HCT116 (cell line): Measurements from ENCODE around the gene MYADML2. TPM values are rescaled to one million over a fixed set of nuclear protein-coding genes. Genes with fewer than 3 reads are reported as not detected.

Source experiments
- ATAC-seq: fragments of 200-7000 bp; cut with Tn5 transposase; 2 replicates; pipeline ENCODE4 v1.9.1; 2020; ENCODE audit warnings: mild to moderate bottlenecking, moderate library complexity
- BruUV-seq: library from RNA; stranded (reverse); fragments of 400-500 nt; replicated peaks from 2 replicates; lab custom pipeline; 2021; lab: Mats Ljungman, UMichigan
- CTCF ChIA-PET: fragments of 300-600 bp; sonication (Branson Sonifier 250); formaldehyde crosslinking; loops from one replicate; lab custom pipeline; 2021; ENCODE audit warnings: antibody characterized with exemption; lab: Charles Lee
- POLR2A ChIA-PET: fragments of 300-600, 350-600 bp; sonication (Branson Sonifier 250); formaldehyde crosslinking; loops from one replicate; lab custom pipeline; 2021; ENCODE audit warnings: antibody characterized with exemption; lab: Charles Lee
- RAD21 ChIA-PET, 2 experiments: fragments of 300-600 bp; sonication (Branson Sonifier 250); formaldehyde crosslinking; loops; one replicate each; lab custom pipeline; 2023; ENCODE audit warnings: low total read pairs in 2 of 2; ENCODE audit not compliant: uncharacterized antibody in 2 of 2, unreplicated experiment in 2 of 2, low non-redundant PET in 1 of 2; lab: Charles Lee
- DNase-seq: peaks from one replicate; pipeline ENCODE4 v3.0.0-alpha.2; 2010; ENCODE audit warnings: low read depth, low spot score
- H2AFZ ChIP-seq: fragments of 200-600 bp; shearing (Covaris generic), sonication (generic); 2 replicates; pipeline ENCODE4 v1.6.1; 2017; ENCODE audit warnings: low read depth, mixed run types, mixed read lengths, antibody characterized with exemption, low read length; ENCODE audit not compliant: poor library complexity, severe bottlenecking
- H3K27ac ChIP-seq: 2 replicates; pipeline ENCODE4 v1.5.1; 2012; ENCODE audit warnings: low read depth, low read length
- H3K27me3 ChIP-seq: fragments of 200-600 bp; sonication (generic); 2 replicates; pipeline ENCODE4 v1.6.1; 2016; ENCODE audit warnings: mixed run types, low read length, mixed read lengths; ENCODE audit not compliant: insufficient read depth
- H3K36me3 ChIP-seq, 2 experiments: fragments of 200-500 bp in 1 of 2; fragments of 200-600 bp in 1 of 2; sonication (Bioruptor generic) in 1 of 2; sonication (generic) in 1 of 2; 2 replicates each; pipeline versions ENCODE4 v1.5.1 to v1.6.1; 2014 to 2016; ENCODE audit warnings: low read length in 2 of 2, inconsistent platforms in 1 of 2, mixed read lengths in 1 of 2, mixed run types in 1 of 2; ENCODE audit not compliant: insufficient read depth in 2 of 2, control insufficient read depth in 1 of 2
- H3K4me1 ChIP-seq, 2 experiments: fragments of 200-600 bp in 1 of 2; sonication (generic) in 1 of 2; 2 replicates each; pipeline versions ENCODE4 v1.5.1 to v1.6.1; 2012 to 2017; ENCODE audit warnings: low read length in 2 of 2, inconsistent platforms in 1 of 2, mild to moderate bottlenecking in 1 of 2, mixed read lengths in 1 of 2, mixed run types in 1 of 2, moderate library complexity in 1 of 2; ENCODE audit not compliant: insufficient read depth in 2 of 2, control insufficient read depth in 1 of 2
- H3K4me2 ChIP-seq: fragments of 200-600 bp; sonication (generic); 2 replicates; pipeline ENCODE4 v1.6.1; 2017; ENCODE audit warnings: mixed run types, low read length, mixed read lengths
- H3K4me3 ChIP-seq, 2 experiments: fragments of 200-600 bp in 1 of 2; sonication (generic) in 1 of 2; replicated peaks in 1 of 2; 2 replicates each; pipeline ENCODE4 v1.5.1; 2011 to 2016; ENCODE audit warnings: low read length in 2 of 2, control low read depth in 1 of 2, low read depth in 1 of 2, mild to moderate bottlenecking in 1 of 2, mixed read lengths in 1 of 2, mixed run types in 1 of 2
- H3K79me2 ChIP-seq: fragments of 200-600 bp; sonication (generic); 2 replicates; pipeline ENCODE4 v1.6.1; 2017; ENCODE audit warnings: mild to moderate bottlenecking, mixed run types, low read length, moderate library complexity, mixed read lengths; ENCODE audit not compliant: insufficient read depth
- H3K9ac ChIP-seq: fragments of 200-600 bp; sonication (generic); 2 replicates; pipeline ENCODE4 v1.6.1; 2016; ENCODE audit warnings: low read length, mixed read lengths
- H3K9me2 ChIP-seq: fragments of 200-600 bp; sonication (generic), shearing (Covaris generic); 2 replicates; pipeline ENCODE4 v1.6.1; 2017; ENCODE audit warnings: mixed run types, mild to moderate bottlenecking, moderate library complexity; ENCODE audit not compliant: insufficient read depth
- H3K9me3 ChIP-seq, 2 experiments: fragments of 200-500 bp in 1 of 2; fragments of 200-600 bp in 1 of 2; sonication (Bioruptor generic) in 1 of 2; sonication (generic) in 1 of 2; 2 replicates each; pipeline ENCODE4 v1.6.1; 2014 to 2017; ENCODE audit warnings: low read length in 2 of 2, mixed read lengths in 2 of 2, inconsistent platforms in 1 of 2, low read depth in 1 of 2, mild to moderate bottlenecking in 1 of 2, mixed run types in 1 of 2, moderate library complexity in 1 of 2; ENCODE audit not compliant: control insufficient read depth in 1 of 2, insufficient read depth in 1 of 2
- H4K20me1 ChIP-seq: fragments of 200-600 bp; sonication (generic), shearing (Covaris generic); 2 replicates; pipeline ENCODE4 v1.6.1; 2017; ENCODE audit warnings: mixed run types, mild to moderate bottlenecking, moderate library complexity; ENCODE audit not compliant: insufficient read depth
- CBX3 ChIP-seq: IDR thresholded peaks from 2 replicates; pipeline ENCODE4 v1.6.1; 2012; ENCODE audit warnings: low read depth
- EZH2 ChIP-seq: fragments of 200-600 bp; sonication (generic); IDR thresholded peaks from 2 replicates; pipeline ENCODE4 v1.6.1; 2017; ENCODE audit warnings: antibody characterized with exemption, mixed run types
- EZH2phosphoT487 ChIP-seq: fragments of 200-600 bp; IDR thresholded peaks from 2 replicates; pipeline ENCODE4 v1.6.1; 2018; ENCODE audit warnings: antibody characterized with exemption, borderline replicate concordance
- JUND ChIP-seq: IDR thresholded peaks from 2 replicates; pipeline ENCODE4 v1.6.1; 2012
- MAX ChIP-seq: IDR thresholded peaks from 2 replicates; pipeline ENCODE4 v1.6.1; 2012
- POLR2A ChIP-seq: IDR thresholded peaks from 2 replicates; pipeline ENCODE4 v1.7.0; 2011; ENCODE audit warnings: borderline replicate concordance; ENCODE audit not compliant: insufficient read depth, insufficient read length; ENCODE audit errors: extremely low read depth
- POLR2AphosphoS5 ChIP-seq: IDR thresholded peaks from 2 replicates; pipeline ENCODE4 v1.6.1; 2011; ENCODE audit warnings: mild to moderate bottlenecking, low read depth, low read length, moderate library complexity
- SP1 ChIP-seq: IDR thresholded peaks from 2 replicates; pipeline ENCODE4 v1.6.1; 2012; ENCODE audit warnings: low read depth
- TCF7L2 ChIP-seq: IDR thresholded peaks from 2 replicates; pipeline ENCODE4 v1.7.0; 2011; ENCODE audit warnings: borderline replicate concordance, inconsistent platforms; ENCODE audit not compliant: insufficient read depth, insufficient read length; ENCODE audit errors: extremely low read depth
- YY1 ChIP-seq: IDR thresholded peaks from 2 replicates; pipeline ENCODE4 v1.6.1; 2011; ENCODE audit warnings: low read length, low read depth, moderate library complexity, mild to moderate bottlenecking; ENCODE audit not compliant: insufficient replicate concordance; ENCODE audit errors: extremely low read depth
- ZNF274 ChIP-seq: fragments of 200-500 bp; sonication (Bioruptor generic); IDR thresholded peaks from 2 replicates; pipeline ENCODE4 v1.6.1; 2014; ENCODE audit warnings: mild to moderate bottlenecking, low read depth, low read length, inconsistent platforms
- intact Hi-C: fragments of 100-400 bp; cut with micrococcal nuclease; formaldehyde crosslinking; loops from 2 replicates; pipeline ENCODE4 v1.10.0; 2022
- total RNA-seq: library from RNA; stranded (reverse); gene quantifications from one replicate; pipeline ENCODE4 v1.2.1, GENCODE V29; 2021; ENCODE audit not compliant: unreplicated experiment
- TF ChIP-seq, protein P1 (sequence below), 3 experiments: fragments of 200-600 bp in 1 of 3; sonication (generic) in 1 of 3; IDR thresholded peaks in 2 of 3; conservative IDR thresholded peaks in 1 of 3; 2 replicates each; pipeline ENCODE4 v1.5.1; 2012 to 2017; ENCODE audit warnings: low read depth in 2 of 3, low read length in 2 of 3, antibody characterized with exemption in 1 of 3, borderline replicate concordance in 1 of 3, control low read depth in 1 of 3, mild to moderate bottlenecking in 1 of 3, mixed read lengths in 1 of 3, mixed run types in 1 of 3, moderate library complexity in 1 of 3; ENCODE audit not compliant: insufficient read depth in 1 of 3
- TF ChIP-seq, protein P2 (sequence below): IDR thresholded peaks from 2 replicates; pipeline ENCODE4 v1.6.1; 2012

MYADML2 gene
- total RNA-seq, 1 experiment from 2014 or later: not detected

GRCh38 chr17:81990836-81991683, 44.0 kb upstream of the MYADML2 start:
- intact Hi-C loops: no loop called here
- no peaks in the 10 kb centered on the region for H4K20me1 ChIP-seq

More at GRCh38 chr17:81990836-81991683, 44.0 kb upstream of the MYADML2 start:
- Histone ChIP-seq H3K9ac (no peak overlapping the region), H3K79me2 (no peaks in the 10 kb centered on the region), H3K9me2 (no peaks in the 10 kb centered on the region), H3K9me3 (no peaks in the 10 kb centered on the region), H3K27me3 (no peaks in the 10 kb centered on the region), H3K4me1 (peaks cover 10 to 11% of the 10 kb centered on the region in 2 experiments; a peak in 3 of 4 replicates), H3K36me3 (no peaks in the 10 kb centered on the region; a peak in 1 of 4 replicates), H3K27ac (peak overlapping the region; percentile 34; the same call in 1 of the 2 replicates), H2AFZ (no peak overlapping the region), H3K4me3 (no peak overlapping the region), H3K4me2 (peak overlapping the region; percentile 2; the same call in 1 of the 2 replicates)
- DNase-seq: no peak
- no TSS peak for BruUV-seq
- ATAC-seq: no peak; the same call in 1 of the 2 replicates
- ChIA-PET CTCF (no interaction called here), RAD21 (no interaction called here), POLR2A (no interaction called here)
- no peak for TF ChIP-seq JUND
- no peak for TF ChIP-seq EZH2
- TF ChIP-seq YY1: no peak
- no peak for TF ChIP-seq CBX3
- no peak for TF ChIP-seq POLR2A
- no peak for TF ChIP-seq ZNF274
- no peak for TF ChIP-seq MAX
- TF ChIP-seq, protein P1, sequence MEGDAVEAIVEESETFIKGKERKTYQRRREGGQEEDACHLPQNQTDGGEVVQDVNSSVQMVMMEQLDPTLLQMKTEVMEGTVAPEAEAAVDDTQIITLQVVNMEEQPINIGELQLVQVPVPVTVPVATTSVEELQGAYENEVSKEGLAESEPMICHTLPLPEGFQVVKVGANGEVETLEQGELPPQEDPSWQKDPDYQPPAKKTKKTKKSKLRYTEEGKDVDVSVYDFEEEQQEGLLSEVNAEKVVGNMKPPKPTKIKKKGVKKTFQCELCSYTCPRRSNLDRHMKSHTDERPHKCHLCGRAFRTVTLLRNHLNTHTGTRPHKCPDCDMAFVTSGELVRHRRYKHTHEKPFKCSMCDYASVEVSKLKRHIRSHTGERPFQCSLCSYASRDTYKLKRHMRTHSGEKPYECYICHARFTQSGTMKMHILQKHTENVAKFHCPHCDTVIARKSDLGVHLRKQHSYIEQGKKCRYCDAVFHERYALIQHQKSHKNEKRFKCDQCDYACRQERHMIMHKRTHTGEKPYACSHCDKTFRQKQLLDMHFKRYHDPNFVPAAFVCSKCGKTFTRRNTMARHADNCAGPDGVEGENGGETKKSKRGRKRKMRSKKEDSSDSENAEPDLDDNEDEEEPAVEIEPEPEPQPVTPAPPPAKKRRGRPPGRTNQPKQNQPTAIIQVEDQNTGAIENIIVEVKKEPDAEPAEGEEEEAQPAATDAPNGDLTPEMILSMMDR (IDR thresholded peaks at IDR 0.05 in 2 of 3, conservative IDR thresholded peaks at IDR 0.05 in 1 of 3; ENCODE audit: borderline replicate concordance in 1 of 3, insufficient read depth in 1 of 3, low read depth in 2 of 3, low read length in 2 of 3): no peak
- TF ChIP-seq TCF7L2: no peak
- TF ChIP-seq, protein P2, sequence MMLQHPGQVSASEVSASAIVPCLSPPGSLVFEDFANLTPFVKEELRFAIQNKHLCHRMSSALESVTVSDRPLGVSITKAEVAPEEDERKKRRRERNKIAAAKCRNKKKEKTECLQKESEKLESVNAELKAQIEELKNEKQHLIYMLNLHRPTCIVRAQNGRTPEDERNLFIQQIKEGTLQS: no peak
- TF ChIP-seq SP1: no peak
- no peak for TF ChIP-seq POLR2AphosphoS5
- no peak for TF ChIP-seq EZH2phosphoT487
